GM23248 (cell line): ENCODE measurements around the gene PROSER1.

ENCODE experiments used
- EZH2 ChIP-seq: fragments of 200-600 bp; sonication (generic); IDR thresholded peaks from 2 replicates; pipeline ENCODE4 v1.6.1; 2018; ENCODE audit warnings: antibody characterized with exemption, mild to moderate bottlenecking; ENCODE audit not compliant: insufficient read depth, poor library complexity, severe bottlenecking
- EZH2phosphoT487 ChIP-seq: fragments of 200-600 bp; sonication (generic); IDR thresholded peaks from 2 replicates; pipeline ENCODE4 v1.6.1; 2018; ENCODE audit warnings: antibody characterized with exemption, moderate library complexity, mild to moderate bottlenecking, low read depth; ENCODE audit not compliant: insufficient read depth

DNA sequence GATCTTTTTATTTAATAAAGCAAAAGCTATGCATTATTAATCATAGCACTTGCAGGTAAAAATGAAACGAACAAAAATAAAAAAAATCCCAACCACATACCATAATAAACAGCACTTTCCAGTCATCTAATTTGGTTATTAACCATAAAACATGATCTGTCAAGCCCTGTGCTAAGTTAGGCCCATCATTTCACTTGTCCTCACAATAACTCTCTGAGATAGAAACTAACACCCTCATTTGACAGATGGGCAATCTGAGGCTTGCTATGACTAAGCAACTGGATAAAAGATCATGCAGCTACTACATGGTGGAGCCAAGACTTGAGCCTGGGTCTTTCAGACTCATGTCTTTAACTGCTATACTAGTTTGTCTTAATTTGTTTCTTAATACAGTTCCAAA is 21.8 kb downstream of the PROSER1 start:
- TF ChIP-seq EZH2 (no peak), EZH2phosphoT487 (no peak)
